ENCODE data around the gene ATPAF1.
"Not testable (repeated sequence)": the region's sequence is repeated elsewhere in the genome, so short reads cannot be mapped to it uniquely, and the experiment has no call there.

Gene ATPAF1

GRCh38 chr1:46672696-46673095 is 4.5 kb upstream of the ATPAF1 start:
- TF ChIP-seq POLR2A (IDR thresholded peaks at IDR 0.05; ENCODE audit: low read depth, low read length) = no peak
- FAIRE-seq = no peak
- no peak for DNase-seq (ENCODE audit: insufficient read length, low spot score)

DNA sequence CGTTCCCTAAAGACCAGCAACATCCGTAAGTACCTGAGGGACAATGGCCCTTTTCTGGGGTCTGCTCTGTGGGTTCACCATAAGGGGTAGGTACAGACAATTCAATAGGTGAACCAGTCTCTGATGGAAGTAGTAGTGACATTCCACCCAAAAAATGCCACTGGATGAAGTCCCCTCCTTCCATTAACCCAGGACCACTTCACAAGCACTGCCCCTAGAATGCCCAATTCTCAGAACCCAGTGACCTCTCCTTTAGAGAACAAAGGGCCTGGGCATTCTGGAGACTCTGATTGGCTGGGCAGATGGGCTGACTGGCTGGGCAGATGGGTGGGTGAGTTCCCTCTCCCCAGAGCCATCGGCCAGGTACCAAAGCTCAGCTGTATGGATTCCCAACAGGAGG is 3.4 kb upstream of the ATPAF1 start, which contains the start of gene TEX38:
Gene TEX38 (plus strand): TSS at position 301 of the 400 bp plus-strand sequence. CDS start 81 bp downstream, at position 382.
- DNase-seq (ENCODE audit: insufficient read length, low spot score) (no peak), FAIRE-seq (no peak)
- TF ChIP-seq POLR2A (IDR thresholded peaks at IDR 0.05; ENCODE audit: low read depth, low read length) = no peak

GRCh38 chr1:46670134-46670533 is 2.0 kb upstream of the ATPAF1 start:
- no peak for TF ChIP-seq POLR2A (IDR thresholded peaks at IDR 0.05; ENCODE audit: low read depth, low read length)
- FAIRE-seq (no peak), DNase-seq (ENCODE audit: insufficient read length, low spot score) (no peak)

GRCh38 chr1:46665983-46666382 is 2.2 kb downstream of the ATPAF1 start:
- FAIRE-seq = no peak

DNA sequence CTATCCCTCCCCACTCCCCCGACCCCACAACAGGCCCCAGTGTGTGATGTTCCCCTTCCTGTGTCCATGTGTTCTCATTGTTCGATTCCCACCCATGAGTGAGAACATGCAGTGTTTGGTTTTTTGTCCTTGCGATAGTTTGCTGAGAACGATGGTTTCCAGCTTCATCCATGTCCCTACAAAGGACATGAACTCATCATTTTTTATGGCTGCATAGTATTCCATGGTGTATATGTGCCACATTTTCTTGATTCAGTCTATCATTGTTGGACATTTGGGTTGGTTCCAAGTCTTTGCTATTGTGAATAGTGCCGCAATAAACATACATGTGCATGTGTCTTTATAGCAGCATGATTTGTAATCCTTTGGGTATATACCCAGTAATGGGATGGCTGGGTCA is 5.2 kb downstream of the ATPAF1 start:
- DNase-seq (ENCODE audit: insufficient read length, low spot score); FAIRE-seq: not testable (repeated sequence)

More at GRCh38 chr1:46665983-46666382, 2.2 kb downstream of the ATPAF1 start:
- TF ChIP-seq POLR2A (IDR thresholded peaks at IDR 0.05; ENCODE audit: low read depth, low read length) = no peak
- no peak for DNase-seq (ENCODE audit: insufficient read length, low spot score)

GRCh38 chr1:46660116-46660515 is 8.0 kb downstream of the ATPAF1 start:
- FAIRE-seq; DNase-seq (ENCODE audit: insufficient read length, low spot score): not testable (repeated sequence)

DNA sequence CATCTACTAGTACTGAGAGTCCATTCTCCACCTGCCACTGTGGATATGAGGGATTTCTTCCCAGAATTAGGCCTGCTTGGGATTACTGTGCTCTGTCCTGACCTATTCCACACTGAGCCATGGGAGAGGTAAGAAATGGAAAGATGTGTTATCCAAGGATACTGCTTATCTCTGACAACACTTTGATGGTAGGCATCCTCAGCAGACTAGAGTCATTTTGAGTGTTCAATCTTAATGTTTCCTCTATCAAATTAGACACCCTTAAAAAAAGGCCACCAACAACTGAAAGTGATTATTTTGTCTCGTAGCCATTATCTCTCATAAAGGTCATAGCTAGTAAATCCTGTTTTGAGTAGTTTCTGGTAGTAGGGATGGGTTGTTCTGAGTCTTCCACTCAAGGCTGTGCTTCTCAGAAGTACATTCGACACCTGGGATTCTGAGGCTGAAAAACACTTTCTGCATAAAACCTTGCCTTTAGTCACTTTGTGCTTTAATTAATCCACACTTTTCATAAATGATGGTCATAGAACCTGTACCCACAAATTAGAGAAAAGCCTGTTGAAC is 8.8 kb downstream of the ATPAF1 start:
- DNase-seq (ENCODE audit: insufficient read length, low spot score) = no peak
- peak; percentile 60 for FAIRE-seq
- no peak for TF ChIP-seq POLR2A (IDR thresholded peaks at IDR 0.05; ENCODE audit: low read depth, low read length)

DNA sequence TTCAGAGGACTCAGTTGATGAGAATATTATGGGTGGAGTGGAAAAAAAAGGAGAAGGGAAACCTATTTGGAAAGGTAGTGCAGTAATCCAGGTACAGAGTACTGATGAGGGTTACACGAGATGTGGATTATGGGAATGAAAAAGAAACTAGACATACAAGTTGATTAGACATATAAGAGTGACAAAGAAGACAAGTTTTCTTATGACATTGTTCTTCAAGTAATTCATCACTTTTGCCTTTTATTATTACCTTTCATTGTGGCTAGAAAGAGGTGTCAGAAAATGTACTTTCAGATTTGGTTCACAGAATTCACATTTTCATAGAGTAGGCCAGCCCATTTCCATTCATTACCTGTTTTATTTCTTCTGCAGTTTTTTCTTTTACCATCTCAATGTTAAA is 10.4 kb downstream of the ATPAF1 start:
- TF ChIP-seq POLR2A (IDR thresholded peaks at IDR 0.05; ENCODE audit: low read depth, low read length) = no peak
- DNase-seq (ENCODE audit: insufficient read length, low spot score) (no peak), FAIRE-seq (no peak)

- FAIRE-seq = no peak
- no peak for DNase-seq (ENCODE audit: insufficient read length, low spot score)
- TF ChIP-seq POLR2A (IDR thresholded peaks at IDR 0.05; ENCODE audit: low read depth, low read length) = no peak
Observed at GRCh38 chr1:46656643-46657042, 11.5 kb downstream of the ATPAF1 start.

DNA sequence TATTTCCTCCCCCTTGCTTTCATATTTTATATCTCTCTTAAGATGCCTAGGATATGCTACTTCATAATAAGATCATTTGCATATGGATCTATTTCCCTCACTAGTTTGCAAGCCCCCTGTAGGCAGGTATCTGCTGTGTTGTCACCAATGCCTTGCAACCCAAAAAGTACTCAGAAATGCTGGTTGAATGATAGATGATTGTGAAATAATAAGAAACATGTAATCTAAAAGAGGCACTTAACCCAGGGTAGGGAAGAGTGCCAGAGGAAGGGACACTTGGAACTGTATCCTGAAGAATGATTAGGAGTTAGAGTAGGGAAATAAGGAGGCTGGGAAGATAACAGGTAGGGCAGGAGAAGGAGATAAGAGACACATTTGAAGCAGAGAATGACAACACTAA is 12.3 kb downstream of the ATPAF1 start:
- no peak for FAIRE-seq
- TF ChIP-seq POLR2A (IDR thresholded peaks at IDR 0.05; ENCODE audit: low read depth, low read length) = no peak
- no peak for DNase-seq (ENCODE audit: insufficient read length, low spot score)

DNA sequence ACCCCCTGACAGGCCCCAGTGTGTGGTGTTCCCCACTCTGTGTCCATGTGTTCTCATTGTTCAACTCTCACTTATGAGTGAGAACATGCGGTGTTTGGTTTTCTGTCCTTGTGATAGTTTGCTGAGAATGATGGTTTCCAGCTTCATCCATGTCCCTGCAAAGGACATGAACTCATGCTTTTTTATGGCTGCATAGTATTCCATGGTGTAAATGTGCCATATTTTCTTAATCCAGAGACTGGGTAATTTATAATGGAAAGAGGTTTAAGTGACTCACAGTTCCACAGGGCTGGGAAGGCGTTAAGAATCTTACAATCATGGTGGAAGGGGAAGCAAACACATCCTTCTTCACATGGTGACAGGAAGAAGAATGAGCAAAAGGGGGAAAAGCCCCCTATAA is 13.5 kb downstream of the ATPAF1 start:
- FAIRE-seq; DNase-seq (ENCODE audit: insufficient read length, low spot score): not testable (repeated sequence)

DNA sequence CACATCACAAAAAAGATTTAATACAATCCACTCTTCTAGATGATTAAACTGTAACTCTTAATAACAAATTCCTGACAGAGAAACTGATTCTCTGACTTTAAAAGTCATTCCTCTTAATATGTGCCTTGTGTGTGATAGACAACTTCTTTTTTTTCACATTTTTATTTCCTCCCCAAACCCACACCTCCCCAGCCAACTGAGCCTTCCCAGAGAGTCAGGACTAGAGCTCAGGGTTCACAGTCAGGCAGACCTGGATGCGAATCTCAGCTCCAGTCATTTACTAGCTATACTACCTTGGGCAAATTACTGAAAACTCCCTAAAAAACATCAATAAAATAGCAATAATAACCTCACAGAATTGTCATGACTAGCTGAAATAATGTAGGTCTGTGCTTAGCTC is 14.2 kb downstream of the ATPAF1 start:
- no peak for TF ChIP-seq POLR2A (IDR thresholded peaks at IDR 0.05; ENCODE audit: low read depth, low read length)
- DNase-seq (ENCODE audit: insufficient read length, low spot score) = no peak
- no peak for FAIRE-seq

- FAIRE-seq (peak; percentile 81), DNase-seq (ENCODE audit: insufficient read length, low spot score) (no peak)
- TF ChIP-seq POLR2A (IDR thresholded peaks at IDR 0.05; ENCODE audit: low read depth, low read length) = no peak
Observed at GRCh38 chr1:46653405-46653958, 14.7 kb downstream of the ATPAF1 start.

DNA sequence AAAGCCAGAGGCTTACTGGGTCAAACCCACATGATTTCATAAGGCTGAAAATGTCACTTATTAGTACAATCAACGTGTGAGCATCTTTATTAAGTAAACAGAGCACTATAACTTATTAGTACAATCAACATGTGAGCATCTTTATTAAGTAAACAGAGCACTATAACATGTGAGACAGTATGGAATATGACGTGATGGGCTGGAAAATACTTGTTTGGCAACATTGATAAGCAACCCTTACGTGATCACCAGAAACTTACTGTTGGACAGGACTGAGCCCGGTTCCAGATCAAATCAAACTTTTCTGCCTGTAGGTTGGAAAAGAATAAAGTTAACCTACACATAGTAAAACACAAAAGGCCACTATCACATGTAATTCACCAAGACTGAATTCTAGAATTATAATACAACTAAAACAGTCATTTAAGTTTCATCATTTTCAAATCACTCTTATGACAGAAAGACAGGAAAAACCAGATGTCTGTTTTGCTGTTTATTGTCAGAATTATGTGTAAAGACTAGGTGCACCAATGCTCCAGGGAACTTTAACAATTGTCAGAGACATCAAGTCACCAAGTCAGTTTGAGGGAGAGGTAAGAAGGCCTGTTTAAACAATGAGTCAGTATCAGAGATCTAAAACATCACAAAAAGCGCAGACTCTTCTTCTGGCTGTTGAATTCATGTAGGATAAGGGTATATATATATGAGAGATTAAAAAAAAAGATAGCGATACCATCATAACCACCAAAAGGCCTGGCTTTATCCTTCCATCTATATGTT is 15.7 kb downstream of the ATPAF1 start:
- DNase-seq (ENCODE audit: insufficient read length, low spot score) = no peak
- TF ChIP-seq POLR2A (IDR thresholded peaks at IDR 0.05; ENCODE audit: low read depth, low read length) = no peak
- FAIRE-seq = no peak

DNA sequence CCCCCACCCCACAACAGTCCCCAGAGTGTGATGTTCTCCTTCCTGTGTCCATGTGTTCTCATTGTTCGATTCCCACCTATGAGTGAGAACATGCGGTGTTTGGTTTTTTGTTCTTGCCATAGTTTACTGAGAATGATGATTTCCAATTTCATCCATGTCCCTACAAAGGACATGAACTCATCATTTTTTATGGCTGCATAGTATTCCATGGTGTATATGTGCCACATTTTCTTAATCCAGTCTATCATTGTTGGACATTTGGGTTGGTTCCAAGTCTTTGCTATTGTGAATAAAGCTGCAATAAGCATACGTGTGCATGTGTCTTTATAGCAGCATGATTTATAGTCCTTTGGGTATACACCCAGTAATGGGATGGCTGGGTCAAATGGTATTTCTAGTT is 17.0 kb downstream of the ATPAF1 start:
- FAIRE-seq = not testable (repeated sequence)

More for the DNA sequence above, 17.0 kb downstream of the ATPAF1 start:
- DNase-seq (ENCODE audit: insufficient read length, low spot score) = not testable (repeated sequence)

All from H54 (cell line).